ENCODE data around the gene RNF213.

DNA sequence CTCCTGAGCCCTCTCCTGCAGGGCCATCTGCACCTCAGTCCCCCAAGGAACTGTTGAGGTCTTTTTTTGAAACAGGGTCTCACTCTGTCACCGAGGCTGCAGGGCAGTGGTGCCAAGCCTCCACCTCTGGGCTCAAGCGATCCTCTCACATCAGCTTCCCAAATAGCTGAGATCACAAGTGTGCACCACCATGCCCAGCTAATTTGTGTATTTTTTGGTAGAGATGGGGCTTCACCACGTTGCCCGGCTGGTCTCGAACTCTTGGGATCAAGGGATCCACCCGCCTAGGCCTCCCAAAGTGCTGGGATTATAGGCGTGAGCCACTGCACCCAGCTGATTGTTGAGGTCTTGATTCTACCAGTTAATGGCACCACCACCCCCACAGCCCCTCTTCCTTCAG, 126.4 kb downstream of the RNF213 start:
- TF ChIP-seq, protein P1, sequence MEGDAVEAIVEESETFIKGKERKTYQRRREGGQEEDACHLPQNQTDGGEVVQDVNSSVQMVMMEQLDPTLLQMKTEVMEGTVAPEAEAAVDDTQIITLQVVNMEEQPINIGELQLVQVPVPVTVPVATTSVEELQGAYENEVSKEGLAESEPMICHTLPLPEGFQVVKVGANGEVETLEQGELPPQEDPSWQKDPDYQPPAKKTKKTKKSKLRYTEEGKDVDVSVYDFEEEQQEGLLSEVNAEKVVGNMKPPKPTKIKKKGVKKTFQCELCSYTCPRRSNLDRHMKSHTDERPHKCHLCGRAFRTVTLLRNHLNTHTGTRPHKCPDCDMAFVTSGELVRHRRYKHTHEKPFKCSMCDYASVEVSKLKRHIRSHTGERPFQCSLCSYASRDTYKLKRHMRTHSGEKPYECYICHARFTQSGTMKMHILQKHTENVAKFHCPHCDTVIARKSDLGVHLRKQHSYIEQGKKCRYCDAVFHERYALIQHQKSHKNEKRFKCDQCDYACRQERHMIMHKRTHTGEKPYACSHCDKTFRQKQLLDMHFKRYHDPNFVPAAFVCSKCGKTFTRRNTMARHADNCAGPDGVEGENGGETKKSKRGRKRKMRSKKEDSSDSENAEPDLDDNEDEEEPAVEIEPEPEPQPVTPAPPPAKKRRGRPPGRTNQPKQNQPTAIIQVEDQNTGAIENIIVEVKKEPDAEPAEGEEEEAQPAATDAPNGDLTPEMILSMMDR (IDR thresholded peaks at IDR 0.05): no peak
- no peak for TF ChIP-seq POLR2A (IDR thresholded peaks at IDR 0.05)

Measured in adrenal gland (tissue), 5 donors.